AG09319 (cell line): Measurements from ENCODE around the gene ATXN1.

Source experiments
- DNase-seq: peaks from one replicate; pipeline ENCODE4 v3.0.0-alpha.2; 2010; ENCODE audit warnings: low read depth; ENCODE audit errors: extremely low read depth
- TF ChIP-seq, protein P1 (sequence below): IDR thresholded peaks from 2 replicates; pipeline ENCODE4 v1.5.1; 2011; ENCODE audit warnings: low read depth, mild to moderate bottlenecking, inconsistent platforms, low read length, moderate library complexity

ATXN1 gene

DNA sequence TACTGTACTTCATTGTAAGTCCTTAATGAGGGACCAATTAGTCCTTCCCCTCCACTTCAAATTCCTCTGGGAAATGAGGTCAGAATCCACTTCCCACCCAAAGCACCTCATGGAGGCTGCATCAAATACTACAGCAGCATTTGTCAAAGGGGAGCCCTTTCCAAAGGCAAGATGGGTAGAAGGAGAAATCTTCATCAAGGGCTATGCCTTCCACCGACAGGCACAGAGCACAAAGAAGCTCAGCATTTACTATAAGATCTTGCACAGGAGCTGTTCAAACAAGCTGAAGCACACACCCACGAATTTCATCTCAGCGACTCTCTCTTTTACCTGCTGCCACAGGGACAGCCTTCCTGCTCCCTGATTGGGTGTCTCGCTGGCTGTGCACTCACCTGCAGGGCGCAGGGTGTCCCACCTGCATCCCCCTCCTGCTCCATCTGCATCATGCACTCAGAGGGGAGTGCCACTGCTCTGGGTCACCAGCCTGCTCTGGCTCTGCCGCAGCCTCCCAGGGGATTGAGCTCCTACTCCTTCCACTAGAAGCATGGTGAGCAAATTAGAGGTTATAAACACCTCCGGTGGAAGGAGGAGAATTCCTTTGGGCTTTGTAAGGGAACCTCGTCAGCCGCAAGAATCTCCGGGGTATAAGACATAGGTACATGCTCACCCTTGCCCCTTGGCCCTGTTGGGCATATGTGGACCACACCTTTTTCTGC lies 164.5 kb downstream of the ATXN1 start:
- no peak for DNase-seq
- TF ChIP-seq, protein P1, sequence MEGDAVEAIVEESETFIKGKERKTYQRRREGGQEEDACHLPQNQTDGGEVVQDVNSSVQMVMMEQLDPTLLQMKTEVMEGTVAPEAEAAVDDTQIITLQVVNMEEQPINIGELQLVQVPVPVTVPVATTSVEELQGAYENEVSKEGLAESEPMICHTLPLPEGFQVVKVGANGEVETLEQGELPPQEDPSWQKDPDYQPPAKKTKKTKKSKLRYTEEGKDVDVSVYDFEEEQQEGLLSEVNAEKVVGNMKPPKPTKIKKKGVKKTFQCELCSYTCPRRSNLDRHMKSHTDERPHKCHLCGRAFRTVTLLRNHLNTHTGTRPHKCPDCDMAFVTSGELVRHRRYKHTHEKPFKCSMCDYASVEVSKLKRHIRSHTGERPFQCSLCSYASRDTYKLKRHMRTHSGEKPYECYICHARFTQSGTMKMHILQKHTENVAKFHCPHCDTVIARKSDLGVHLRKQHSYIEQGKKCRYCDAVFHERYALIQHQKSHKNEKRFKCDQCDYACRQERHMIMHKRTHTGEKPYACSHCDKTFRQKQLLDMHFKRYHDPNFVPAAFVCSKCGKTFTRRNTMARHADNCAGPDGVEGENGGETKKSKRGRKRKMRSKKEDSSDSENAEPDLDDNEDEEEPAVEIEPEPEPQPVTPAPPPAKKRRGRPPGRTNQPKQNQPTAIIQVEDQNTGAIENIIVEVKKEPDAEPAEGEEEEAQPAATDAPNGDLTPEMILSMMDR, result no peak

DNA sequence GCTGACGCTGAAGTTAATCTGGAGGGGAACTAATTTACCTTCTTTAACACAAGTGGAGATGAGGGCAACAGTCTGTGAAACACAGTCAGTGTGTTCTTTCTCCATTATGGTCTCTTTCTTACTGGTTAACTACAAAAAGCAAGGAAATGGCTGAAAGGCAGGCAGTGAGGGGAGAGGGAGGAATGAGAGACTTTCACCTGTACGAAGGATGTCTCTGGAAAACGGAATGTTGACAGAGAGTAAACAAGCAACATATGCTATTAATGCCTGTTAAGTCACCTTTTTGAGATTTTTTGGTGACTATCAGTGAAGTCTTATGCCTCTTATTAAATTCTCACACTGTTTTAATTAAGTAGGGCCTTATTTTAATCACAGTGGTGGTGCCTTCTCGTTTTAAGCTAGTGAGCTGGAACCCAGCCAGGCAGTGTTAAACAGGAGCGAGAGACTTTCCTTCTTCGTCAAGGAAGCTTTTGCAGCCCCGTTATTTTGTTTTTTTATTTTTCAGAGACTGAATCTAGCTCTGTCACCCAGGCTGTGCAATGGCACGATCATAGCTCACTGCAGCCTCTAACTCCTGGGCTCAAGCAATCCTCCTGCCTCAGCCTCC lies 165.6 kb downstream of the ATXN1 start:
- TF ChIP-seq, protein P1, result no peak
- DNase-seq, result no peak

DNA sequence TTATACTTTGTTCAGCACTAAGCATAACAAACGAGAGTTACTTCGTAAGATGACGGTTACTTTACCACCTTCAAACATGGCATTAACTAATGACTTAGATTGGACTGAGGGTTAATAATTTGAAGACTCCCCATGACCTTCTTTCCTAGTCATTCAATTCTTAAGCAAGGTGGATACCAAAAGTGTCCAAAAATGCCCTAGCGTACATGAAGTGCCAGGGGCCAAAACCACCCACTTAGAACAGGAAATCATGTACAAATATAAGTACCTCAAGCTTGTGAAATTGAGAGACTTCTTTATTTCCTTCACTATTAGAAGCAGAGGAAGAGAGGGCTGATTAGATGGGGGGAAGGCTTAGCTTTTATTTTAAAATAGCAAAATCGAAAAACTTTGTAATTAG lies 166.4 kb downstream of the ATXN1 start:
- no peak for DNase-seq
- TF ChIP-seq, protein P1, result no peak

DNA sequence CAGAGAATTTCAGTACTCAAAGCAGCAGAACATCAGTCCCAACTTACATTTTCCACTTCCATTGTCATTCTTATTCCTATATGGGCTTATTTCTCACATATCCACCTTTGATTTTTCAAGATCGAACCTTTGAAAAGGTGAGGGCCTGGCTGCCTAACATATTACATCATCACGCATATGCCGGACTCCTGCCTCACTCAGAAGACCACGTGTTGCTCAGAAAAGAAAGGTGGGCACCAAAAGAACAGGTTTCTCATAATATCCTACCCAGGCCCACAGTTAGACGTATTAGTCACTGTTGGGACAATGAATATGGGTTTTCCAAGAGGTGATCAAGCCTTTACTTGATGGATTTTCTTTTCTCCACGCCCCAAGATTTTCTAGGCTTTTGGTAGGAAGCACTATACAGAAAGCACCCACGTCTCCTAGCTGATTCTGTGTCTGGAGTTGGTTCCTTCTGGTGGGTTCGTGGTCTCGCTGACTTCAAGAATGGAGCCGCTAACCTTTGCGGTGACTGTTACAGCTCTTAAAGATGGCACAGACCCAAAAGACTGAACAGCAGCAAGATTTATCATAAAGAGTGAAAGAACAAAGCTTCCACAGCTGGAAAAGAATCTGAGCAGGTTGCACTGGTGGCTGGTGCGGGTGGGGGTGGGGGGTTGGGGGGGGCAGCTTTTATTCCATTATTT lies 168.9 kb downstream of the ATXN1 start:
- TF ChIP-seq, protein P1, result no peak
- DNase-seq, result no peak

- no peak for DNase-seq
- TF ChIP-seq, protein P1, result no peak
Observed at GRCh38 chr6:16591396-16592222, 169.7 kb downstream of the ATXN1 start.

GRCh38 chr6:16585805-16586204 lies 175.5 kb downstream of the ATXN1 start:
- TF ChIP-seq, protein P1, result no peak
- peak; percentile 4 for DNase-seq
